ENCODE measurements around the gene SLC28A1.

Gene SLC28A1

GRCh38 chr15:84890670-84891162 is 6.3 kb downstream of the SLC28A1 start:
- TF ChIP-seq CTCF (IDR thresholded peaks at IDR 0.05; ENCODE audit: low read length, missing control alignments): no peak
- no peak for DNase-seq (ENCODE audit: low read depth)
- no peak overlapping the region for H3K4me3 ChIP-seq (replicated peaks; ENCODE audit: low read depth, low read length)

DNA sequence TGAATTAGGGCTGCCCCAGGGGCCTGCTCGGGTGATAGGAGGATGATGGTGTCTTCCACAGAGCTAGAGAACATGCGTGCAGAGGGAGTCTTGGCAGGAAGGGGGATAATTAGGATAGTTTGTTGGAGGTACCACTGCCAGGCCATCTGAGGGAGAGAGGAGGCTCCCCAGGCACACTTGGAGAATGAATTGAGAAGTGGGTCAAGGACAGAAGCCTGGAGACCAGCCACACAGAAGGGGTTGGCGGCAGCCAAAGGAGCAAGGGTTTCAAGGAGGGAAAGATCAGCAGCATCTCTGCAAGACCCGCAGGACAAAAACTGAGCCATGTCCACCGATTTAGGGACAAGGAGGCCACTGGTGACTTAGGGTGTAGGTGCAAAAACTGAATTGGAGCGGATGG is 6.9 kb downstream of the SLC28A1 start:
- no peak for TF ChIP-seq CTCF (IDR thresholded peaks at IDR 0.05; ENCODE audit: low read length, missing control alignments)
- DNase-seq (ENCODE audit: low read depth): no peak
- no peak overlapping the region for H3K4me3 ChIP-seq (replicated peaks; ENCODE audit: low read depth, low read length)

GRCh38 chr15:84892786-84893307 is 8.4 kb downstream of the SLC28A1 start:
- no peak for TF ChIP-seq CTCF (IDR thresholded peaks at IDR 0.05; ENCODE audit: low read length, missing control alignments)

GRCh38 chr15:84893607-84894006 is 9.1 kb downstream of the SLC28A1 start:
- no peak for DNase-seq (ENCODE audit: low read depth)
- H3K4me3 ChIP-seq (replicated peaks; ENCODE audit: low read depth, low read length): no peak overlapping the region
- no peak for TF ChIP-seq CTCF (IDR thresholded peaks at IDR 0.05; ENCODE audit: low read length, missing control alignments)

More at GRCh38 chr15:84892786-84893307, 8.4 kb downstream of the SLC28A1 start:
- no peak for DNase-seq (ENCODE audit: low read depth)
- H3K4me3 ChIP-seq (replicated peaks; ENCODE audit: low read depth, low read length): no peak overlapping the region

- H3K4me3 ChIP-seq (replicated peaks; ENCODE audit: low read depth, low read length): no peak overlapping the region
- no peak for DNase-seq (ENCODE audit: low read depth)
These were observed 10.4 kb downstream of the SLC28A1 start for GRCh38 chr15:84894736-84895425.

GRCh38 chr15:84898761-84899160 is 14.3 kb downstream of the SLC28A1 start:
- DNase-seq (ENCODE audit: low read depth): no peak

More at GRCh38 chr15:84894736-84895425, 10.4 kb downstream of the SLC28A1 start:
- TF ChIP-seq CTCF (IDR thresholded peaks at IDR 0.05; ENCODE audit: low read length, missing control alignments): no peak

More at GRCh38 chr15:84898761-84899160, 14.3 kb downstream of the SLC28A1 start:
- no peak overlapping the region for H3K4me3 ChIP-seq (replicated peaks; ENCODE audit: low read depth, low read length)
- no peak for TF ChIP-seq CTCF (IDR thresholded peaks at IDR 0.05; ENCODE audit: low read length, missing control alignments)

Data from fibroblast of pulmonary artery (primary cell).